GM11168 (cell line): ENCODE results near the gene USP22.

Experiments
- in situ Hi-C: fragments of 300-500 bp; cut with MboI; formaldehyde crosslinking; loops from one replicate; pipeline ENCODE4 v1.12.0; 2022; ENCODE audit warnings: low sequenced_read_pairs; ENCODE audit not compliant: unreplicated experiment

The USP22 gene

DNA sequence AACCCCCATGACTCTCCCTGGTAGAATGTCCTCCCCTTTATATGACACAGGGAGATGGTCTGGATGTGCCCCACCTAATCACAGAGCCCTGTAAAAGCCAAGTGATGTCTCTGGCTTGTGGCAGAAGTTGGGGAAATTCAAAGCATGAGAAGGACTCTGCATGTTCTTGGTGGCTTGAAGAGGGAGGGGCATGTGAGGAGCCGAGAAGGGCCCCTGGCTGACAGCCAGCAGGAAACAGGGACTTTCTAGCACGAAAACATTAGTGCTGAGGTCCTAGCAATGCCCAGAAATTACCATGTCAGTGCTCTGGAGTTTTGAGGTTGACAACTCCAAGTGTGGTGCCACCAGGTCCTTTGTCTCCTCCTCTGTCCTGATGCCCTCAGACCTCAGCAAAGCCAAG lies 75.9 kb downstream of the USP22 start:
- in situ Hi-C loops: no loop called here

DNA sequence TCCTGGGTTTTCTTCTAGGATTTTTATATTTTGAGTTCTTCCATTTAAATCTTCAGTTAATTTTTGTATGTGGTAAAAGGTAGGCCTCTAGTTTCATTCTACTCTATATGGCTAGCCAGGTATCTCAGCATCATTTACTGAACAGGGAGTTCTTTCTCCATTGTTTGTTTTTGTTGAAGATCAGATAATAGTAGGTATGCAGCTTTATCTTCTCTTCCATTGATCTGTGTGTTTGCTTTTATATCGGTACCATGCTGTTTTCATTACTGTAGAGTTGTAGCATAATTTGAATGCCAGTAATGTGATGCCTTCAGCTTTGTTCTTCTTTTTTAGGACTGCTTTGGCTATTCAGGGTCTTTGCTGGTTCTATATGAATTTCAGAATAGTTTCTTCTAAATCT lies 77.3 kb downstream of the USP22 start:
- in situ Hi-C loops: no loop called here

DNA sequence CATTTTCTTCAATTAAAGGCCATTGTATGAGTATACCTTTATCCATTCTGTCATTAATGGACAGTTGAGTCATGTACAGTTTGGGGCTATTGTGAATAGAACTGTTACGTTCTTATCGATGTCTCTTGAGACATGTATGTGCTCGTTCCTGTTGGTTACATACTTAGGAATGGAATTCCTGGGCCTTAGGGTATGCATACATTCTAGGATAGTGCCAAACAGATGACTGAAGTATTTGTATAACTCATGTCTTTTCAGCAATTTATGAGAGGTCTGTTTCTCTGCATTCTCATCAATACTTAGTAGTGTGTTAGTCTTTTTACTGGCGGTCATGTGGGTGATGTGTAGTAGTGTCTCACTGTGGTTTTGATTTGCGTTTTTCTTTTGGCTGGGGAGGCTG lies 81.2 kb downstream of the USP22 start:
- in situ Hi-C loops: no loop called here

DNA sequence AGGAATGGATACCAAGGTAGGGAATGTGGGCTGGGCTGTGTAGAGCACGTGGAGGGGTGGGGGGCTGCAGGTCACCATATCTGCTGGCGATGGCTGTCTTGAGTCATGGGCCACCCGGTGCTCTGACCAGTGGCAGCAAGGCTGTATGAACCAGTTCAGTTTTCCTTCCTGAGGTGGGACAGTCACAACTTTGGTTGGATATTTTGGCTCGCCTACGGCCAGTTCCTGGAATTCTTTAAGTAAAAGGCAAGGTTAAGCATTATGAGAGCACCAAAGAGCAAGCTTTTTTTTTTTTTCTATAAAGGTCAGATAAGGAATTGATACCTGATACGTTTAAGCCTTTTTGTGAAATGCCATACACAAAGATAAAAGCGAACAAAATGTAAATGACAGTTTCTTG lies 81.9 kb downstream of the USP22 start:
- in situ Hi-C loops: no loop called here

DNA sequence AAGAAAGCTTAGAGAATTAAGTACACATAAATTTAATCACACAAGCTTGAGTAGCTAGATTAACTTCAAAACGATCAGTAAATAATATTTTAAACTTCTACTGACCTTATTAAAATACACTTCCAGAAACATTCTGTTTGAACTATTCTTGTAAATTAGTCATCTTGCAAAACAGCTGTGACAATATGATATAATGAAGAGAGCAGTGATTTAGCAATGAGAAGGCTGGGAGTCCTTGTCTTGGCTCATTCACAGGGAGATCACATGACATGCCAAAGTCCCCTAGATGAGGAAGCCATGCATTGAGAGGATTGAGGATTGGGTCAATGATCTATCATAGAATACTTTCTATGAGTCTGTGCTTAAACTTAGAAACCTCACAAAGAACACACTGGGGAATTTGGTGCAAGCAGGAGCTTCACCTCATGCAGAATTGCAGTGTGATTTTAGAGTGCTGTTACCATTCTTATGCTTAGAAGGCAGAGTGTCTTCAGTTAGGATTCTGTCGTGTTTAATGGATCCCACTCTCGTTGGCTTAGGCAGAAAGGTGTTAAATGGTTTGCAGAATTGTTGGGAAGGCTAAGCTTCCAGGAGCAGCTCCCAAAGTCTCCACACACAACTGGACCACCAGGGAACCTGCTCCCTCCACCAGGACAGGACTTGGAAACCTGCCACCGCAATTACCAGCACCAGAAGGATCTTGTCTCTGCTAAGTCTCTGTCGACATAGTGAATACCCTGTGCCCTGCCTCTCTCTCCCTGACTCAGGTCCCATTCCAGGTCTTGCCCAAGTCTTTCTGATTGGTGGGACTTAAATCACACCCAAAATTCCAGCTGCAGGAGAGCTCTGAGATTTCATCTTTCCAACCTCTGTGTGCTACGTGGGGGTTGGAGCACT lies 87.1 kb downstream of the USP22 start:
- in situ Hi-C loops: no loop called here

DNA sequence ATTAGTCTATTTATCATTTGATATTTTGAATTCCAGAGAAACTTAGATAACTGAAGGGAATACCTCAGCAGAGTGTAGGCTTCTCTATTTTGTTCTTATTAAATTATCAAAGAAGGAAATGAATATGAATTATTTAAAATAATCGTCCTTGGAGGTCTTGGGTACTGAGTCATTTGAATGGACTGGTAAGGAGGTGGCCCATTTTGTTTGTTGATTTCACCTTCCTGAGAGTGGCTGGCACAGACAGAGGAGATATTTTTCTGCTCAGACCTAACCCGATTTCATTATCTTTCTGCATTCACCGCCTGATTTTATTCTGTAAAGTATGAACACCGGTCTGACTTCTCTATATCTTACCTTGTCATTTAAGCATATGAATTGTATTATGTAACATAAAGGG lies 88.0 kb downstream of the USP22 start:
- in situ Hi-C loops: no loop called here

DNA sequence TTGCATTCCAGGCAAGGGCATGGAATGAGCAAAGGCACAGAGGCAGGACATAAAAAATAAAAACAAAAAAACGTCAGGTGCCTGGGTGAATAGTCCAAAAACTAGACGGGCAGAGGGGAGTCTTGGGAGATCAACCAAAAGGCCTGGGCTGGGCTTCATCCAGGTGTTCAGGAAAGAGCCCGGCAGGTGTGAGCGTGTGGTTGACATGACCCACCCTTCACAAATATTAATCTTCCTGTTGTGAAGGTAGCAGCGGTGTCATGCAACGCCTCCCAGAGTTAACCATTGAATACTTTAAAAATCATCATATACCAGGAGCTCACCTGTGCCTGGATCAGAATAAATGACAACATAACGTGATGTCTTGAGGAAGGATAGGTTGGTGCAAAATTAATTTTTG lies 90.6 kb downstream of the USP22 start:
- in situ Hi-C loops: no loop called here
